Daoy (cell line): Measurements from ENCODE around the gene SLC35B3. TPM values are rescaled to one million over a fixed set of nuclear protein-coding genes. Genes with fewer than 3 reads are reported as not detected.
A peak's percentile ranks its signal among the peaks of the same experiment; 100 is the strongest.
"Not testable (repeated sequence)": the region's sequence is repeated elsewhere in the genome, so short reads cannot be mapped to it uniquely, and the experiment has no call there.

Source experiments
- DNase-seq: peaks from one replicate; pipeline ENCODE4 v3.0.0-alpha.2; 2015; ENCODE audit warnings: low read depth
- total RNA-seq: library from RNA; depleted of rRNA; stranded (reverse); fragments of >200 nt; shearing (Covaris generic); gene quantifications from 2 replicates; pipeline ENCODE4 v1.2.3, GENCODE V29; 2014; rRNA removed

The SLC35B3 gene
- 10.2 and 12.2 TPM in 2 replicates for total RNA-seq

- peak; percentile 98 for DNase-seq
These were observed at the start of gene SLC35B3 for GRCh38 chr6:8435093-8435844. Gene SLC35B3, minus strand, starts transcription at chr6:8435545.

DNA sequence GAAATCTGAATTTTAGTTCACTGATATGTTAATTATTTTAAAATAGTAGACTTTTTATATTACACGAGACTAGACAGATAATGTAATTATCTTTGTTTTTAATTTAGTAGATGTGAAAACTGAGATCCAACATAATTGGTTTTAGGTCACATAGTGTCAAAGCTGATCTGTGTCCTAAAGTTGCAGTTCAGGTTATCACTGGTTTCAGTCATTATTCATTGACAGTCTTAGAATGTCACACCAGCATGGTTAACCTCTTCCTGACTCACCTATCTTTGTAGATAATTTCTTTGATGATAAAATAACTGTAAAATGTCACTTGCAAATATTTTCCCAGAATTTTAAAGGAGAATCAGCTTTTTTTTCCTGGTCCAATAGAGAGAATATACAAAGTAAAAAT is 48.3 kb upstream of the SLC35B3 start:
- no peak for DNase-seq

DNA sequence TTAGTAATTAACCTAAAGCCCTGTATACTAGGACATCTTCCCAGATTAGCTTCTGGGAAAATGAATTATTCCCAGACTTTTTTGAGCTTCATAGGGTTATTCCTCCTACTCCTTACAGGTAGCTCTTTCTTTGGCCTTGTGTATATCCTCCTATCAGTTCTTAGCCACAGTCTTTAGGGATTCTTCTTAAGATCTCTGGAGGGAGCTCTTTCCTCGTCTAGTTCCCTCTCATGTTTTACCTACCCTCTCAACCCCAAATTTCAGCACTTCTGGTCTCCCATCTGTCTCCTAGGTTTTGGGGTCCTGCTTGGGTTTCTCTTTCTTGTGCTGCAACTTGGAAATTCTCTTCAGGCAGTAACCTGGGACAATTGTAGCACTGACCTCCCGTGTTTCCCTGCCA is 46.4 kb upstream of the SLC35B3 start:
- DNase-seq, result peak; percentile 15

DNA sequence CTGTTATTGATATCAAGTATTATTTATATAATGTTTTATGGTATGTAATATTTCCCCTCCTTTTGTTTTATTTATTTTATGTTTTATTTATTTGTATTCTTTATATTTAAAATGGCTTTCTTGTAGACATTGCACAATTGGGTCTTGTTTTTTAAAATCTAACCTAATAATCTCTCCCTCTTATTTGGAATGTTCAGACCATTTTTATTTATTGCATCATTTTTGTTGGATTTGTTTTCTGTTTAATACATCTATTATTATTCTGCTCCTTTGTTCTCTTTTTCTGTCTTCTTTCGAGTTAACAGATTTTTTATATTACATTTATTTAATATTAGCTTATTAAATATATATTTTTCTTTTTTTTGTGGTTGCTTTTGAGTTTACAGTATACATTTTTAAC is 43.1 kb upstream of the SLC35B3 start:
- DNase-seq, result no peak

GRCh38 chr6:8476656-8477055 is 41.3 kb upstream of the SLC35B3 start:
- no peak for DNase-seq

GRCh38 chr6:8468552-8469356 is 33.4 kb upstream of the SLC35B3 start:
- no peak for DNase-seq

GRCh38 chr6:8462694-8463093 is 27.3 kb upstream of the SLC35B3 start:
- no peak for DNase-seq

DNA sequence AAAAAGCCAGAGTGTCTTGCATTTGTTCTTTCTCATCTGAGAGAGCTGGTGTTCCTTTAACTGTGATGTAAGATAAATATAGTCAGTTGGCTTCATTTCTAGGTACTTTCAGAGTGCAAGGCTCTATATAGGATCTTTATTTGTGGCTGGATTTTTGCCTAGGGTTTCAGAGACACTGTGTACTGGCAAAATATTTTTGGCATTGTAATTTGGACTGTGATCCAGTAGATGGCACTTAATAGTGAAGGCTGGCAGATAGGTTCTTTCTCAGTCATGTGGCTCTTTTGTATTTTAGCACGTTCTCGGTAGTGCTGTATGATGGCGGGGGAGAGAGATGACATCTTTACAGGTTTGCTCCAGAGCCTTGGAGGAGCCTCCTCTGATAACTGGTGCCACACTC is 26.8 kb upstream of the SLC35B3 start:
- DNase-seq, result no peak

GRCh38 chr6:8446391-8446790 is 11.0 kb upstream of the SLC35B3 start:
- no peak for DNase-seq

- DNase-seq, result not testable (repeated sequence)
These were observed 10.6 kb upstream of the SLC35B3 start for GRCh38 chr6:8445930-8446329.

GRCh38 chr6:8442150-8442549 is 6.8 kb upstream of the SLC35B3 start:
- no peak for DNase-seq

DNA sequence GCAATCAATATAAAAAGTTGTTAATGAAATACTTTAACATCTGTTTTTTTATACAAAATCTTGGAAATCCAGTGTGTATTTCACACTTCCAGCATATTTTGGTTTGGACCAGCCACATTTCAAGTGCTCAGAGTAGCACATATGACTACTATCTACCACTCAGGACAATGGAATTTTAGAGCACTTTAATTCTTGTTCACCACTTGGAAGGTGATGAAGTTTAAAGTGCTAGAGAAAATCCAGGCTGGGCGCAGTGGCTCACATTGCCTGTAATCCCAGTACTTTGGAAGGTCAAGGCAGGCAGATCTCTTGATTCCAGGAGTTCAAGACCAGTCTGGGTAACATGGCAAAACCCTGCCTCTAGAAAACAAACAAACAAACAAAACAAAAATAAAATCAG is 6.1 kb upstream of the SLC35B3 start:
- no peak for DNase-seq

DNA sequence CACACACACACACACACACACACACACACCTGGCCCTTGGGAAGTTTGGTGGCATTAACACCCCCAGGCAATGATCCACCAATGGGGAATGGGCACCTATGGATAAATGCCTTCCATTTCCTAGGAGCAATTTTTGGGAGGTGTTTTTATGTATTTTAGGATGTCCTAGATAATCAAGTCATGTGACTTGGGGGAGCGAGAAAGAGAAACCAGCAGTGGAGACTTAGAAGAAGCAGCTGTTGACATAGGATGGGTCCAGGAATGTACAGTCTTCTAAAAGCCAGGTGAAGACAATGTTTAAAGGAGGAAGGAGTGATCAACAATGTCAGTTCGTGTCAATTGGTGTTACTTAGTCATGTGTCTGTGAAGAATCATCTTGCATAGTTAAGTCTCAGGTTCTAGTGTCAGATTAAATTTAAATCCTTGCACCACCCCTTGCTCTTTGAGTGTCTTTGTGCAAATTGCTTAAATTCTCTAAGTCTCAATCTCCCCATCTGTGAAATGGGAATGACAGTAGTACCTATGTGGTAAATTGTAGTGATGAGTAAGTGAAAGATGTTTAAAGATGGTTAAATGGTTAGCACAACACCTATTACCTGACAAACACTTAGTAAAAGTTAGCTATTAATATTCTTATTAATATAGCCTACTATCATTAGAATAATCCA is 4.4 kb upstream of the SLC35B3 start:
- DNase-seq, result no peak

GRCh38 chr6:8437813-8438212 is 2.5 kb upstream of the SLC35B3 start:
- no peak for DNase-seq

DNA sequence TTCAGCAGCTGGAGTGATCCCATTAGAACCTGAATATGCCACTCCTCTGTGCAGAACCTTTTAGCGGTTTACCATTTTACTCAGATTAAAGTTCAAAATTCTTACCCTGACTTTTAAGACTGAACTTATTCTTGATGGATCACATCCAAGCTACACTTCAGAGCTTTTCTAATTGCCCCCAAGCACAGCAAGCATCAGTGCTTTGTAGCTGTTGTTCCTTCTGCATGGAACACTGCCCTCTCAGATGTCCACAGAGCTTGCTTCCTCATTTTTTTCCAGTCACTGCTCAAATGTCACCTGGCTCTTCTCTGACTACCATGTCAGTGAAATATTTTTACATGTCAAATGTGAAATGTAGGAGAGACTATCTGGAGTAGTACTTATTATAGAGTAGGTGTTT is 1.6 kb upstream of the SLC35B3 start:
- DNase-seq, result no peak

GRCh38 chr6:8435845-8436168 is 462 bp upstream of the SLC35B3 start:
- DNase-seq, result no peak

- no peak for DNase-seq
These were observed 635 bp downstream of the SLC35B3 start for GRCh38 chr6:8434727-8435092.

GRCh38 chr6:8432614-8433013 is 2.7 kb downstream of the SLC35B3 start:
- no peak for DNase-seq

DNA sequence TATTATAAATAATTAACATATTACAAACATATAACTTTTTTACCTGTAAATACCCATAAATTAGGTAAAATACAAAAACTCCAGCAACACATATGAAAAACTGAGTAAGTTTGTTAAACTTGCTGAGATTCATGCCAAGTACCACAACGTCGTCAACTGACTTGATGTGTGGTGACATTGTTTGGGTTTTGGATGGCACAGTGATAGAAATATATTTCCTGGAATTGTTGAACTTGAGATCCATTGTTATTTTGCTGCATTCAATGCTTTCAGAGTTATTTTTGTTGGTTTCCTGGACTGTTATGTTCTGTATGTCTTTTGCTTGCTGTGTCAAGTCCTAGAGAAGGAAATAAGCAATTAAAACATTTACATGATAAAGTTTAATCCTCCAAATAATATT is 5.5 kb downstream of the SLC35B3 start:
- DNase-seq, result no peak

GRCh38 chr6:8426544-8426943 is 8.8 kb downstream of the SLC35B3 start:
- DNase-seq, result not testable (repeated sequence)

- DNase-seq, result no peak
These were observed 15.2 kb downstream of the SLC35B3 start for GRCh38 chr6:8420031-8420588.

GRCh38 chr6:8415913-8416312 is 19.4 kb downstream of the SLC35B3 start:
- no peak for DNase-seq

DNA sequence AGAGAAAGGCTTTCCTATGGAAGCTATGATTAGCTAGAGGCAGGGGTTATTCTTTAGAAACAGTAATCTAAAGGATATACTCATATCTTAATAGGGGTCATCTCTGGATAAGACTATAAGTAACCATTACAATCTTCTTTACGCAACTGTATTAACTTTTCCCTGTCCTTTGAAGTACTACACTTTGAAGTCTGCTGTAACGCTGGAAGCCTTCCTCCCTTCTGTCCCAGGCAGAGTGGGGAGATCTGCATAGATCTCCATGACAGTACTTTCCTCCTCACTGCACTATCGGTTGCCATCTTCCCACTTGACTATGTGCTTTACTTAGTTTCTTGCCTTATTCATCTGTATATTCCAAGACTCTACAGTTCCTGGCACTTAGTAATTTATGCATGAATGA is 20.1 kb downstream of the SLC35B3 start:
- no peak for DNase-seq
